COR-L47 (cell line): ENCODE measurements around the gene RFX2.
A peak's percentile ranks its signal among the peaks of the same experiment; 100 is the strongest.
"Not testable (repeated sequence)": the region's sequence is repeated elsewhere in the genome, so short reads cannot be mapped to it uniquely, and the experiment has no call there.

Experiments
- DNase-seq: peaks from one replicate; lab custom pipeline; 2025; lab: John Stamatoyannopoulos, UW

RFX2 gene

DNA sequence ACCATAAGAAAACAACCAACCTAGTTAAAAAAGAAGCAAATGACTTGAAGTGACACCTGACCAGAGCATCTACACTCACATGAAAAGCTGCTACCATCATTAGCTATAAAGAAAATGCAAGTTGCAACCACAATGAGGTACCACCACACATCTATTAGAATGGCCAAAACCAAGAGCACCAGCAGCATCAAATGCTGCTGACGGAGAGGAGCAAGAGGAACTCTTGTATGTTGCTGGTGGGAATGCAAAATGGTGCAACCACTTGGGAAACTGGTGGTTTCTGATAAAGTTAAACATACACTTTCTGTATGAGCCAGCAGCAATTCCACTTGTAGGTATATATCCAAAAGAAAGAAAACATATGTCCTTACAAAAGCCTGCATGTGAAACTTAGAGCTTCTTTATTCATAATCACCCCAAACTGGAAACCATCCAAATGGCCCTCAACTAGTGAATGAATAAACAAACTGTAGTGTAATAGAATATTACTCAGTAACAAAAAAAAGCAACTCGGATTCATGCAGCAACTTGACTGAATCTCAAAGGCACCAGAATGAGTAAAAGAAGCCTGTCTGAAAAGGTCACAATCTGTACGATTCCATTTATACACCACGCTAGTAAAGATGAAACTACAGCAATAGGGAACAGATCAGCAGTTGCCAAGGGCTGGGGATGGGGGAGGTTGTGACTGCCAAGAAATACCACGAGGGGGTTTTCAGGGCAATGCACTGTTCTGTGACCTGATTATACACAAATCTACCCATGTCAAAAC lies 71.5 kb downstream of the RFX2 start:
- DNase-seq = no peak

- DNase-seq = no peak
These were observed 75.3 kb downstream of the RFX2 start for GRCh38 chr19:6035026-6035425.

DNA sequence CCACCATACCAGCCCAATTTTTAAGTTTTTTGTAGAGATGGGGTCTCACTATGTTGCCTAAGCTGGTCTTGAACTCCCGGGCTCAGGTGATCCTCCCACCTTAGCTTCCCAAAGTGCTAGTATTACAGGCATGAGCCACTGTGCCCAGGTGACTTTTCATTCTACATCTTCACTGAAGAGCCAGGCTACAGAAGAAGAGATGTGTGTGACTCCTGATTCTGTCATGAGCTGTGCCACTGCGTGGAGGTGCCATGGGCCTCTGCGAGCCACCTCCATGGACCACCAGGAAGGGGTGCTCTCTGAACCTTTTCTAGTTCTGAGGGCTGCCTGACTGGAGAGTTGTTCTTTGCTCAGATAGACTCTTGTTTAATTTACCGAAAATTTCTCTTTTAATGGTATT lies 75.8 kb downstream of the RFX2 start:
- no peak for DNase-seq

- no peak for DNase-seq
These were observed 76.5 kb downstream of the RFX2 start for GRCh38 chr19:6033744-6034264.

- DNase-seq = no peak
These were observed 77.5 kb downstream of the RFX2 start for GRCh38 chr19:6032827-6033226.

DNA sequence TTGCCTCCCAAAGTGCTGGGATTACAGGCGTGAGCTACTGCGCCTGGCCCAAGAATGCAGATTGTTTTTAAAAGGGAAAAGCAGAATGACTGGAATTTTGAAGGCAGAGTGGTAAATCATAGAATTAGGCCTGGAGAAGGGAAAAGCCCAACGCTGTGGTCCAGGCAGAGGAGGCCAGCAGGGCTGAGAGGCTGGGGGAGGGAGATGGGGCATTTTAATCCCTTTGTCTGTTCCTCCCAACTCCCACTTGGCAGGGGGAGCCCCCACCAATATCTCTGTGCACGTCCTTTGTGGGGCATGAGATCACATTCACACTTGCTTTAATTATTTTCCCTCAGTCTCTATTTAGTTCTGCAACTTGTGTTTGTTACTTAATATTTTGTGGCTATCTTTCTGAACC lies 77.9 kb downstream of the RFX2 start:
- DNase-seq = no peak

DNA sequence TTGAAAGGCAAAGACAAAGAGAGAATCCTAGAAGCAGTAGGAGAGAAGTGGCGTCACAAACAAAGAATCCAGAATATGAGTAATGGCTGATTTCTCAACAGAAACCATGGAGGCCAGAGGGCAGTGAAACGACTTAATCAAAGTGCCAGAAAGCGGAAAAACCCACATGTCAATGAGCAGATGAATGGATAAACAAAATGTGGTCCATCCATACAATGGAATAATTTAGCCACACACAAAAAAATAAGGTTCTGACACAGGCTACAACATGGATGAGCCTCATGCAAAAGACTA lies 80.1 kb downstream of the RFX2 start:
- DNase-seq = no peak

DNA sequence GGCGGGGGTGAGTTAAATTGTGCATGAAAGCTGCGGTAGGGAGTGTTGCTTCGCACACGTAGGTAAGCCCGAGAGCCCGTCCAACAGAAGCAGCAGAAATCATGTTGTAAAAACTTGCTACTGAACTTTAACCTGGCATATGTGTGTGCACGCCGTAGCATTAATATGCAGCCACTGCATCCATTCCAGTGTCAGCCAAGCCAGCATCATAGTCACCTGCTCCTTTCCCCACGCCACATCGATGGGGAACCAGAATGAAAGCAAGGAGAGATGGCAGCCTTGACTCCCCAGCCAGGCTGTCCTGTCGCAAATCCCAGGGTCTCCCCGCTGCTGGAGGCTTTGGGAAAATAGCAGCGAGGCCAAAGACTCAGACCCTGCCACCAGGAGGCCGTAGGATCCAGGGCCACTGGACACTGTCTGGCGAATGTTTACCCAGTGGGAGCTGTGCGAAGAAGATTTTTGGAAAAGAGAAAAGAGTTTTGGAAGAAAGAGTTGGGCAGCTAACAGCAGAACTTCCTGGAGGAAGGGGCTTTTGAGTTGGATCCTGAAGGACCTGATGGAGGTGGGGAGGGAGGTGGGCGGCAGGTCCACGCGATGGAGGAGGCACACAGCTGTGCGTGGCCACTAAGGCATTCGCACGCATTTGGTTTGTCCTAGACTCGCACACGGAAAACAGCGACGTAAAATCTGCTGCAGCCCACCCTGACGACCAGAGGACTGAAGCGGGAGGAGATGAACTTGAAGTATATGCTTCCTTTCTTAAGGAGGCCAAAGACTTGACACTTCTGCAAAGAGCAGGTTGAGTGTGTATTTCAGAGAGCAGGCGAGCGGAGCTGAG lies 83.7 kb downstream of the RFX2 start:
- DNase-seq = no peak

GRCh38 chr19:6024756-6025155 lies 85.5 kb downstream of the RFX2 start:
- DNase-seq = not testable (repeated sequence)

- DNase-seq = no peak
These were observed 86.4 kb downstream of the RFX2 start for GRCh38 chr19:6023936-6024335.

- DNase-seq = no peak
These were observed 87.1 kb downstream of the RFX2 start for GRCh38 chr19:6023085-6023682.

DNA sequence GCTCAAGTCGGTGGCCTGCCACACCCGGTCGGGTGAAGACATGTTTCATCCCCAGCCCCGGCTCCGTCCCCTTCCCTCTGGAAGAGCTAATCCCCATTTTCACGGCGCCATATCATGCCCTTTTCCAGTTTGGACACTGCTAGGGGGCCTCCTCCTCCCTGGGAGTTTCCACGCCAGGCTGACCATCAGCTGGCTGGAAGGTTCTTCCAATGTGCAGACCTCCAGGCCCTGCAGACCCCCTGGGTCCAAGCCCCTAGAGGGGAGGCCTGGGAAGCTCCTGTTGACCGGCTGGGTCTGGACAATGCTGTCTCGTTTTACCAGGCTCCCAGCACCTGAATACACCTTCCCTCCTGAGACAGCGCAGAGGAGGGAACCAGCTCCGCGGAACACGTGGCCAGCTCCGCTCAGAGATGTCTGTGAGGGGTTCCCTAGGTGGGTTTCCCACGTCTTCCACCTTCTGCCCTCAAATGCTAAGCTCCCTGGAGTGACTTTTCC lies 87.7 kb downstream of the RFX2 start:
- DNase-seq = no peak

- DNase-seq = peak; percentile 66
These were observed 88.3 kb downstream of the RFX2 start for GRCh38 chr19:6021878-6022569.

GRCh38 chr19:6020972-6021805 lies 89.1 kb downstream of the RFX2 start:
- peak; percentile 71 for DNase-seq

GRCh38 chr19:6020166-6020882 lies 90.0 kb downstream of the RFX2 start:
- peak; percentile 69 for DNase-seq

- no peak for DNase-seq
These were observed 91.5 kb downstream of the RFX2 start for GRCh38 chr19:6018786-6019185.

DNA sequence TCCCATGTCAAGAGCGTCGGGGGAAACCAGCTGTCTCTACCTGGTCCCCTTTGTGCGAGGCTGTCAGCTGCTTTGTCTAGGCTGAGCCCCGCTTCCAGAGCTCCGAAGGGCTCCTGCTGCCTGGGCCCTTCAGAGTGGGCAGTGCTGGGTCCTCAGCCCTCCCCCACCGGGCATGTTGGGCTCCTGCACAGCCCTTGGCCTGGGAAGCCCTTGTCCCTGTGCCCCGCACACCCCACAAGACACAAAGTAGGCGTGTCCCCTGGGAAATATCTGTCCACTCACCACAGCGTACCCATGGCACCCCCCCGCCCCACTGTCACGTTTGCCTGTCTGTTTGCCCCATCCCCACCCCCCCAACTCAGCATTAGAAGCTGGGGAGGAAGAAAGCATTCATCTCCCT lies 92.7 kb downstream of the RFX2 start:
- DNase-seq = no peak

DNA sequence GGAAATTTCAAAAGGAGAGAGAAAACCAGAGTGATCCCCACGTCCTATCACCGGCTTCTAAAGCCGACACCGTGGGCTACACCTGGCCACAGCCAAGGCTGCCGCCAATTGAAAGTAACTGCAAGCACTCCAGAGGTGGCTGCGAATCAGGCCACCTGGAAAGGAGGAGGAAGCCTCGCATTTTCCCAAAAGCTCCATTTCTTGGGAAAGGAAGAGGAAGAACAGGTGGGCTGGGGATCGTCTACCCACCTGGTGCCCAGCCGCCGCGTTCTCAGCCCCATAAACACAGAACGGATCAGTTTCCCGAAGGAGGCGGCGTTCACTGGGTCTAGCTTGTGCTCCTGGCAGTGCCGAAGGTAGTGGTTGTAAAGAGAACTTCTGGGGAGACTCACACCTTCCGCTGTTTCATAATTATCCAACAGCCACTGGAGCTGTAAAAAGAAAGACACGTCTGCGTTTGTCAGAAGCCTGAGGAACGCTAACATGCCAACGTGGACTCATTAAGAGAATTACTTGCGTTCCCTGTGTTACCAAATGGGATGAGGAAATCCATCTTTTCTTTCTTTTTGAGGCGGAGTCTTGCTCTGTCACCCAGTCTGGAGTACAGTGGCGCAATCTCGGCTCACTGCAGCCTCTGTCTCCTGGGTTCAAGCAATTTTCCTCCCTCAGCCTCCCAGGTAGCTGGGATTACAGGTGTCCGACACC lies 94.3 kb downstream of the RFX2 start:
- DNase-seq = no peak

- no peak for DNase-seq
These were observed 95.7 kb downstream of the RFX2 start for GRCh38 chr19:6014551-6015135.
